Measurements from ENCODE around the gene PUM1.
"Not testable (repeated sequence)": the region's sequence is repeated elsewhere in the genome, so short reads cannot be mapped to it uniquely, and the experiment has no call there.

PUM1 gene

DNA sequence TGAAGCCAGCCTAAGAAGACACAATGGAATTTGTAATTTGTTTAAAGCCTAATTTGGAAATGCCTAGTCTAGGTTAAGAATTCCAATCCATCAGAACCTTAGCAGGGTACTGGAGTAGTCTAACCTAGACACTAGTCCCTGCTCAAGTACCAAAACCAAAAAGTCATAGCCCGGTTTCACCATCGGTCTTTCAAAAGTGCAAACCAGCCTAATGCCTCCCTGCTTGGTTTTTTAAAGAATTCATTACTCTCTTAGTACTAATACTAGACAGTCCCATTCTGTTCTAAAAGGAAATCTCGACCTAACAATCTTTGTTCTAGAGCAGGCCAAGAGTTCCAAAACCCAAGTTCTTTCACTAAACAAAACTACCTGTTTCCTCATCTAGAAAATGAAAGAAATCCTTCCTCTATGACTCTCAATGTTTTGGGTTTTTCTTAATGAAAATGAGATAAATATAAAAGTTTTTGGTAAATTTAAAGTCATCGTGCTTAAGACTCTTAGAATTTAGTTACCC is 2.6 kb downstream of the PUM1 start:
- no peak for DNase-seq (ENCODE audit: low read depth)

DNA sequence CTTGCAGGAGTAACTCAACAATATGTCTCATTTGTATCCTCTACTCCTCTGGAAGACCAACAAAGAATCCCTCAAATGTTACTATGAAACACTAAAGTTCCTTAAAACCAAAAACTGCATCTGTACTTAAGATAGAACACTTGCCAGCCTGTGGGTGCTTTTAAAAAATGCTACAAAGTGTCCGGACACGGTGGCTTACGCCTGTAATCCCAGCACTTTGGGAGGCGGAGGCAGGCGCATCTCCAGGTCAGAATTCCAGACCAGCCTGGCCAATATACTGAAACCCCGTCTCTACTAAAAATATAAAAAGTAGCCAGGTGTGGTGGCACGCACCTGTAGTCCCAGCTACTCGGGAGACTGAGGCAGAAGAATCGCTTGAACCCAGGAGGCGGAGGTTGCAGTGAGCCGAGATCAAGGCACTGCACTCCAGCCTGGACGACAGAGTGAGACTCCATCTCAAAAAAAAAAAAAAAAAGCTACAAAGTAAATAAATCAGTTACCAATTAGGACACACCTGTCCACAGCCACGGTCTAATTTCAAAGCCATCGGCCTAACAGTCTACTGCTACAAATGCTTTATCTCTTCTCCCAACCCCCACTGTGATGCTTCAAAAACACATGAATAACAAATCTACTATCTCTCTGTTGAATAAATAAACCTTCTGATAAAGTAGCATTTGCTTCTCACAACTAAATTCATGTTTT is 3.2 kb downstream of the PUM1 start:
- DNase-seq (ENCODE audit: low read depth) = not testable (repeated sequence)

DNA sequence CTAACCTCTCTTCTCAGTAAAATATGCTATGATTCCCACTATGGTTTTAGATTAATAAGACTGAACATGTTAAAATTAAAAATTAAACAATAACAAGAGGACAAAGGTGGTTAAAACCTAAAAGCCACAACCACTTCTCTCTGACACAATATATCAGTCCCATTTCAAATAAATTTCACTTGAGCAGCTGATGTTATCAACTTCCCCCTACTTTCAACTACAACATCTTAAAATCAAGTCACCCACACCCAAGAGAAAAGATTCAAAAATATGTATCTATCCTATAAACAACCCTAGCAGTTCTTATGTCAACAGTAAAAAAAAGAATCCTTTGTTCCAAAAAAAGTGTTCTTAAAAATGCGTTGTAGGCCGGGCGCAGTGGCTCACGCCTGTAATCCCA is 7.5 kb downstream of the PUM1 start:
- no peak for DNase-seq (ENCODE audit: low read depth)

DNA sequence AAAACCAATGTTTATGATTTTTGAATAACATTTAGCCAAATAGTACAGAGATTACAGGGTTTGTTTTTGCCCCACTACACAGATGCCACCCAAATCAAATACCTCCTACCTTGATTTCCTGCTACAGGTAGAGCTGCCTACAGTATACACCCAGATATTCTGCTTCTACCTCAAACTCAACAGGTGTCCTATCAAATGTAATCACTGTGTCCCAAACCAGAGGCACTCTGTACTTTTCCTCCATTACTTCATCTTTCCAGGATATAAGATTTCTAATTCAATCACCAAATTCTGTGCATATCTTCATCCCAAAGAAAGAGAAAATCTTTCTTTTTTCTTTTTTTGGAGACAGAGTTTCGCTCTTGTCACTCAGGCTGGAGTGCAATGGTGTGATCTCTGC is 9.6 kb downstream of the PUM1 start:
- DNase-seq (ENCODE audit: low read depth) = no peak

DNA sequence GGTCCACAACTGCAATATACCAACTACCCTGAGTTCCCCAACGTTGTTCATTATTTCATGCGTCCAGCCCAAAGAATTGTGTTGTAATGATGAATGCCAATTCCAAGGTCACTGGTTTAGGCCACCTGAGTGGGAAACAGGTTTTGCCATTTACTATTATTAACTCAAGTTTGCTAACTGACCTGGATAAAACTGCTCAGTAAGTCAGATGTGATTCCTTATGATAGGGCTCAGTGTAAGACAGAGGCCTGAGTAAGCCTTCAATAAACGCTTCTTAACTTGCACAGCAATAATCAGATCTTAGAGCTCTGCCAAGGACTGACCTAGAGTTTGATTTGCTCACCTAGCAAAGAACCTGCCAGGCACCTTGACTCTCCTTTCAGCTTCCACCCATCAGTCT is 10.0 kb downstream of the PUM1 start:
- no peak for DNase-seq (ENCODE audit: low read depth)

DNA sequence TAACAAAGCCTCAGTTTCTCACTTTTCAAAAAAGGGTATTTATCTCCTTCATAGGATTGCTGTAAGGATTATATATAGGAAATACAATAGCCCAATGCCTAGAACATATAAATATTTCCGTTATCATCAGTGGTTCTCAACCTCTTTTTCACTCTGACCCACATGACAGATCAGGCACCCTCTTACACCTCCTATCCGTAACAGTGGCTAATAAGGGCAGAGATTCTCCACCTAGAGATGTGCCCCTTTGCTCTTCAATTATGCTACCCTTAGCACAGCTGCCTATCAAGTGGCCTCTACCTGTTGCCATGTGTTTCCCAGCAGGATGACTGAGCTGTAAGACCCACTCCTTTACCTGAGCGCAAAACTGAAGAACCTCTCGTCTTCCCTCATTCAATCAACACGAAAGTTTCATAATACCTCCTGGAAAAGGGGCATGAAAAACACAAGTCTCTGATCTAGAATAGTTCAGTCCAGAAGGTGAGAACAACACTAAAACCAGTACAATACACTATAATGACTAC is 10.5 kb downstream of the PUM1 start:
- no peak for DNase-seq (ENCODE audit: low read depth)

DNA sequence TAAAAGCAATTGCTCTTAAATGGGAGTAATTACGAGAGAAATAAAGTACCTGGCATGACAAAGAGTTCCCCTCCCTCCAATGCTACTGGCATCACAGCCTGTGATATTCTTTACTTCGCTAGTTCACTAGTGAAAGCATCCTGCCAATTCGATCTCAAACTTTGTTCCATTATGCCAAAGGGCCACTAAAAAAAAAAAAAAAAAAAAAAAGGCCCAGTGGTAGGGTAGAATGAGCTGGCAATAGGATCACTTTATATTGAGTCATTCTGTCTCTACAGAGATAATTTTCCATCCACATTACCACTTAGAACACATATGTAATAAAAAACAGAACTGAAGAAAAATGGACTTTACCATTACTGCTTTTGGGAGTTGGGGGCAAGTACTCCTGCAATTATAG is 11.2 kb downstream of the PUM1 start:
- peak; percentile 13 for DNase-seq (ENCODE audit: low read depth)

DNA sequence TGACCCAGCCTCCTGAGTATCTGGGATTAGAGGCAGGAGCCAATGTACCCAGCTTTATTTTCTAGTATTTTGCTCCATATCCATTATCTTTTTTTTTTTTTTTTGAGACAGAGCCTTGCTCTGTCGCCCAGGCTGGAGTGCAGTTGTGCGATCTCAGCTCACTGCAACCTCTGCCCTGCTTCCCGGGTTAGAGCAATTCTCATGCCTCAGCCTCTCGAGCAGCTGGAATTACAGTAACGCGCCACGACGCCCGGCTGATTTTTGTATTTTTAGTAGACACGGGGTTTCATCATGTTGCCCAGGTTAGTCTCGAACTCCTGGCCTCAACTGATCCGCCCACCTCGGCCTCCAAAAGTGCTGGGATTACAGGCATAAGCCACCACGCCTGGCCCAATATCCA is 12.9 kb downstream of the PUM1 start:
- DNase-seq (ENCODE audit: low read depth) = not testable (repeated sequence)

DNA sequence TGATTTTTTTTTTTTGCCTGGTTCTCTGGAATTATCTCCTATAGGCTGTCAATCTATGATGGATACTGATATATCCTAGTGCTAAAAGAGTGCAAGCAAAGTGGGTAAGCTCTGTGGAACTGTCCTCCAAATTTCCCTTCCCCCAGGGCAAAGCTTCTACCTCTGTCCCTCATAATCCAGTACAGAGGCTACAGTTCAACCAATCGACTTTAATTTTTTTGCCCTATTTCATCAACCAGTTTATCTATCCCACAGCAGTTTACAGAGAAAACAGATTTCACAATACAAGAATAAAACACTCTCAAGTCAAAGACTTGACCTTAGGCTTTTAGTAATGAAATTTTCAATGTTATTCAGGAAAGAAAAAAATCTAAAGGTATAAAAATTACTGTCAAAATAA is 13.9 kb downstream of the PUM1 start:
- DNase-seq (ENCODE audit: low read depth) = no peak

DNA sequence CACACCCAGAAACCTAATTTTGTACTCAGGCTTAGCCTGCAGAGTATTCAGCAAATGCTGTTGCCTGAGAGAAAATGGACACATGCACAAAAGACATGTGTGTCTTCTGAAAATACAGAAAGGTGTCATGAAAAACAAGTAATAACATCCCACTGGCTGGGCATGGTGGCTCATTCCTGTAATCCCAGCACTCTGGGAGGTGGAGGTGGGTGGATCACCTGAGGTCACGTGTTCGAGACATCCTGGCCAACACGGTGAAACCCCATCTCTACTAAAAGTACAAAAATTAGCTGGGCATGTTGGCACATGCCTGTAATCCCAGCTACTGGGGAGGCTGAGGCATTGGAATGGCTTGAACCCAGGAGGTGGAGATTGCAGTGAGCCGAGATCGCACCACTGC is 18.0 kb downstream of the PUM1 start:
- DNase-seq (ENCODE audit: low read depth) = not testable (repeated sequence)

DNA sequence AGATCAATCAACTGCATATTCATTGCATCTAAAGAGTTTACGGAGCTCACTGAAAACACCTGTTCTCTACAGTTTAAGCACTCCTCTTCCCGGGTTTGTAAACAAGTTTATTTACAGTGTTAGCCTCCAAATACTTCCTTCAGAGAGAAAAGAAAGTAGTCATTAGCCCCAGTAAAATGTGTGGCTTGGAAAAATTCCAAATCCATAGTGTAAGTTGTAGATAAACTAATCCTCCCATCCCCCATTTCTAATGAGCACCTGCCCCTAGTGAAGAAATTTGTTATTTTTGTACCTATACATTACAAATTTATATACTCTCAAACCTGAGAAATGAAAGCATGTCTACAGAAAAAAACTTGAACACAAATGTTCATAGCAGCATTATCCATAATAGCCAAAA is 21.9 kb downstream of the PUM1 start:
- no peak for DNase-seq (ENCODE audit: low read depth)

DNA sequence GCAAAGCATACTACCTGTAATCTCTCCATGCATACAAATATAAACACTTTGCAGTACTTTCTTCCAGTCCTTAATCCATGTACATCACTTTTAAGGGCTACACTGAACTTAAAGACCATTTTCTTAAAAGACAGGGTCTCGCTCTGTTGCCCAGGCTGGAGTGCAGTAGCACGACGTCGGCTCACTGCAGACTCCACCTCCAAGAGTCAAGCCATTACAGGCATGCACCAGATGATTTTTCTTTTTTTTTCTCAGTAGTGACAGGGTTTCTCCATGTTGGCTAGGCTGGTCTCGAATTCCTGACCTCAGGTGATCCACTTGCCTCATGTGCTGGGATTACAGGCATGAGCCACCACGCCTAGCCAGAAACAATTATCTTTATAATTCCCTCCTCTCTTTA is 22.9 kb downstream of the PUM1 start:
- no peak for DNase-seq (ENCODE audit: low read depth)

DNA sequence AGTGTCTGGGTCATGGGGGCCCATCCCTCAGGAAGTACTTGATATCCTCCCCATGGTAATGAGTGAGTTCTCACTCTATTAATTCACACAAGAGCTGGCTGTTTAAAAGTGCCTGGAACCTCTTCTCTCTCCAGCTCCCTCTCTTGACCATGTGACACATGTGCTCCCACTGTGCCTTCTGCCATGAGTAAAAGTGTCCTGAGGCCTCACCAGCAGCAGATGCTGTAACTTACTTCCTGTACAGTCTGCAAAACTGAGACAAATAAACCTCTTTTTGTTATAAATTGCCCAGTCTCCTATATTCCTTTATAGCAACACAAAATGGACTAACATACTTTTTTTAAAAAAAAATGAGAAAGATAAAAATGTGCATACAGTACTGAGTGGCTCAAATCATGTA is 24.0 kb downstream of the PUM1 start:
- no peak for DNase-seq (ENCODE audit: low read depth)

DNA sequence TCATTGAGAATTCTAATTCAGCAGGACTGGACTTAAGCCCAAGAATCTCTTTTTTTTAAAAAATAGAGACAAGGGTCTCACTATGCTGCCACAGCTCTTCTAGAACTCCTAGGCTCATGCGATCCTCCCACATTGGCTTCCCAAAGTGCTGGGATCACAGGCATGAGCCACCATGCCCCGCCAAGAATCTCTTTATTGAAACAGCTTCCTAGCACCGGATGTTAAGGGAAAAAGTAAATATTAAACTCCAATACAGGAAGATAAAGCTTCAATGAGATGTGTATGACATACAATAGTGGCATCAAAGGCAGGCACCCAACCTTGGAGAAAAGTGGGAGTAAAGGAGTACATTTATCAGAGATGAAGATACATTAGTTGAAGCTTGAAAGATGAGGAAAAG is 25.5 kb downstream of the PUM1 start:
- no peak for DNase-seq (ENCODE audit: low read depth)

DNA sequence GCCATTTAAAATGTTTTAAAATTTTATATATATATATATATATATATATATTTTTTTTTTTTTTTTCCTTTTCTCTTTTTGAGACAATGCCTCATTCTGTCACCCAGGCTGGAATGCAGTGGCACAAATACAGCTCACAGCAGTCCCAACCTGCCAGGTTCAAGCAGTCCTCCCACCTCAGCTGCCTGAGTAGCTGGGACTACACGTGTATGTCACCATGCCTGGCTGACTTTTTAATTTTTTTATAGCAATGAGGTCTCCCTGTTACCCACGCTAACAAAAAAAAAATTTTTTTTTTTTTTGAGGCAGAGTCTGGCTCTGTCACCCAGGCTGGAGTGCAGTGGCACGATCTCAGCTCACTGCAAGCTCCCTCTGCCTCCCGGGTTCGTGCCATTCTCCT is 26.6 kb downstream of the PUM1 start:
- not testable (repeated sequence) for DNase-seq (ENCODE audit: low read depth)

DNA sequence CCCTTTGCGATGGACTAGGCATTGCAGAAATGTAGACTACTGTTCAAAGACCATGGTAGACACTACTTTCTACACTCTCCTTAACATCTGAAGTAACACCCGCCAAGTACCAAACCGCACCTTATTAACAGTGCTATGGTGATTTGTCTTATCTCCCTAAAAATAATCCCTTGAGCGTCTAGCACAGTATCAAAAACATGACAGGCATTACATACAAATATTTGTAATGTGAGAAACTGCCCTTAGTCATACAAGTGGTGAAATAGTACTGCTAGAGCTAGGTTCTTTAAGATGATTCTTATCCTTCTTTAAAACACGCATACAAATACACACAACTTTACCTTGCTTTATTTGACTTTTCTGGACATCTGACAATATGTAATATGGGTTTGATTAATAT is 27.2 kb downstream of the PUM1 start:
- DNase-seq (ENCODE audit: low read depth) = no peak

DNA sequence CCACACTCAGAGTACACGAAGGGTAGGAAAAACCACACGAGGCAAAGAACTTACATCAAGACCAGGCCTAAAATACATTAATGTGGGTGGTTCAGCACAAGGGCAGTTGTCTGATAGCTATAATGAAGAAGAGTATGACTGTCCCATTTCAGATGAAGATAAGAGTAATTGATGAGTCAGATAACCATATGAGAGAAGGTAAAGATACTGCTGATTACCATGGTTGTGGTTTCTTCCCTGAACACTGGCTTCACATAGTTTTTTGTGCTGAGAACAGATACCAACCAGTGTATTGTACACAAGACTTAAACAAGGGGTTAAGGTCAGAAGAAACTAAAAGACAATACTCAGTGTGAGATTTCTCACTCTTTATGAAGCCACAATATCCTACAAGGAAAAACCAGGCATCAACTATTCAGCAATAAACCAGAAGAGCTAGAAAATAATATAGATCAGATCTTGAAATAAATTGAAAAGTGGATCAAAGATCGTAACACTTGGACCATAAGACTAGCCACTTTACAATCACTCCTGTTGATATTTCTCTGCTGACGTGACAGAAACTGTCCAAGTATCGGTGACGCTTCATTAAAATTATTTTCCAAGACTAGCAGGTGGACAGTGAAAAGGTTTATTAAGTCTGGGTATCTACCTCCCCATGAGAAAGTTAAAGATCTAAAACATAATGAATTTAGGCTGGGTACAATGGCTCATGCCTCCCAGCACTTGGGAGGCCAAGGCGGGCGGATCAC is 28.6 kb downstream of the PUM1 start:
- no peak for DNase-seq (ENCODE audit: low read depth)

DNA sequence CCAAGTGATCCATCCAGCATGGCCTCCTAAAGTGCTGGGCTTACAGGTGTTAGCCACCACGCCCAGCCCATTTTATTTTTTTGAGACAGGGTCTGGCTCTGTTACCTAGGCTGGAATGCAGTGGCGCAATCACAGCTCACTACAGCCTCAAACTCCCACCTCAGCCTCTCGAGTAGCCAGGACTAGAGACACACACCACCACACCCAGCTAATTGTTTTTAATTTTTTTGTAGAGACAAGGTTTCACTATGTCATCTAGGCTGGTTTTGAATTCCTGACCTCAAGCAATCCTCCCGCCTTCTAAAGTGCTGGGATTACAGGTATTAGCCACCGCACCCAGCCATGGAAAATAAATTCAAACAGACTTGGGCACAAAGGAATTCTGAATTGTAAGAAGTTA is 31.9 kb downstream of the PUM1 start:
- no peak for DNase-seq (ENCODE audit: low read depth)

DNA sequence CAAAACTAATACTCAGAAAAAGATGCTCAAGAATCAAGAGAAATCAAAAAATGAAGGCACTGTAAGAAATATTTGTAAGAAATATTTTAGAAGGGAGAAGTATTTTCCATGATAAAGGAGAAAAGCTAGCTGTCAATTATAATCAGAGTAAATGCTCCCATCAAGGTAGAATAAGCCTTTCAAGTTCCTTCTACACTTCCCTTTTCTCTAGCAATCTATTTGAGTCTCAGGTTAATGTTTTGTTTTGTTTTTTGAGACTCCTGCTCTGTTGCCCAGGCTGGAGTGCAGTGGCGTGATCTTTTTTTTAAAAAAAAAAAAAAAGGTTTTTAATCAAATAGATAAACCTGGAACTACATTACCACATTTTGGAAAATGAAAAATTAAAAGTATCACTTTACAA is 33.3 kb downstream of the PUM1 start:
- DNase-seq (ENCODE audit: low read depth) = no peak

DNA sequence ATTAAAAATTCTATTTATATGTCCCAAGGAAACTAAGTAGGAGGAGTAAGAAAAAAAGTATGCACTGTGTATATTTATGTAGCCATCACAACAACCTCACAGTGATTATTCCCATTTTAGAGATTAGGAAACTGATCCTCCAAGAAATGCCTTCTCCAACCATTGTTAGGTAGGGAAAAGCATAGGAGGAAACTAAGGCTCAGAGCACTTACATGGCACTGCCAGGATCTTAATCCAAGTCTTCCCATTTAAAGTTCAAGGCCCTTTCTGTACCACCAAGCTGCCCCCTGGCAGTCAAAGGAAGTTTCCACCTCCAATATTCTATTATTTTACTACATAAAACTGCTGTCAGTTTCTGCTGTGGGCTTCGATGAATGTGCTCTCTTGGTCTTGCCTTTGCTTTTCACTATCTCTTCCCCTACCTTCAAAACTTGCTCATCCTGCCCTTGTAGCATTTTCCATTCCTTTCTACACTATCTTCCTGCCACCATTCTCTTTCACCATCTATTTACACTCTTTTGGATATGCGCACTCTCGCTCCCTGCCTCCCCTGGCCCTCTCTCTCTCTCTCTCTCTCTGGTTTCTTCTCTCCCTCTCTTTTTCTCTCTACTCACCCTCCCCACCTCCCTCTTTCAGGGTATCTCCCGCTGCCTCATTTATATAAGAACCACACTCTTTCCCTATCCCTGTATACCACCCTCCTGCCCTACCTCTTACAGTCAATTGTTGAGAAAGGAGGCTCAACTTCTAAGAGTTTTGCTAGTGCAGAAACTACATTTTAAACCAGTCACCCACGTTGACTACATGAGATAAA is 34.0 kb downstream of the PUM1 start:
- no peak for DNase-seq (ENCODE audit: low read depth)

DNA sequence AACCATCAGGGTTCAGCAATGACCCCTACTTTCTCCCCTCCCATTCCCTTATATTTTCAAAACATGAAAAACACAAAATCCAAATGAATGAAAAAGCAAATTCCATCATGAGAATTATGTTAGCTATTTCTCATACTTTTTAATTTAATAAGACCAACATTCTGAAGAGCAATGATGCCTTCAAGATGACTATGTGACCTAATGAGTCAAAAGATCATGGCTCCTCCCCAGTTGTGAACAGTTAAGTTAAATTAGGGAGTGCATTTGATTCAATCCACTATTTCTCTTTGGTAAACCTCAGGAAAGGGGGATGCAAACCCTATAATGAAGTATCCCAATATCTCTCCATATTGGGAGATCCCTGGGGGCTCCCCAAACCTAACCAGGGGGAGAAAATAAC is 36.5 kb downstream of the PUM1 start:
- no peak for DNase-seq (ENCODE audit: low read depth)

DNA sequence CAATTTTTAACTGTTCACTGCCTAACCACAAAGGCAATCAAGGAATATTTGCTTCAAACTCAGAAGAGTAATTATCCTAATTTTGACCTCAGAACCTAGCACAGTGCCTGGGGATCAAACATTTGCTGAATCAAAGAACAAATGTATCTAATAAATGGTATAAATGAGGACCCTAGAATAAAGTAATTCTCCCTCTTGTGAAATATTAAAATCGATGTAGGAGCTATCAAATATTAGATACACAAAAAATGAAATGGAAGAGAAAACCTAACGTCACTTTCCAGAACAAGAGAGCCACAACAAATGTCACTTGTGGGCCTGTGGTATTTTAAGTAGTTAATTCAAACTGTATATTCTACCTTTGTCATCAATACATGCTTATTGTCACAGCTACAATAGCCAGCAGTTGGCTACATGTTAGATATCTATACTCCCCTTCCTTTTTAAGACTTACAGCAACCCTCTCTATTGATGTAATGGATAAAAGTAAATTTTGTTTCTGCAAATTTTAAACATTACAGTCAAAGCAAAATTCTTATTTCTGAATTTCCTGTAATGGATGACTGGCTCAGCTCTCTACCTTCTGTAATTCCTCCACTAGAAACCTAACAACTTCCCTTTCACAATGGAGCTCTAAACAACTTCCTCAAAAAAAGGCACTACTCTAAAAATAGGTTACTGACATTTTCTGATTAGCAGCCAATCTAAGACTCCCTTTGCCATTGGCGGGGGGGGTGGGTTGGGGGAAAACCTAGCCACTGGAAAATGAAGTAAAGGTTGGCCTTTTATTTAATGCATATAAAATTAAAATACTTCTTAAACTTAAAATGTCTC is 37.6 kb downstream of the PUM1 start:
- DNase-seq (ENCODE audit: low read depth) = no peak

Data from fibroblast of the conjunctiva (primary cell).